ENCODE measurements around the gene SEC23IP.
A peak's percentile ranks its signal among the peaks of the same experiment; 100 is the strongest.
"Not testable (repeated sequence)": the region's sequence is repeated elsewhere in the genome, so short reads cannot be mapped to it uniquely, and the experiment has no call there.

The SEC23IP gene

GRCh38 chr10:119865699-119866240 lies 26.8 kb upstream of the SEC23IP start:
- TF ChIP-seq CTCF (IDR thresholded peaks at IDR 0.05; ENCODE audit: low read depth, low read length, missing control alignments), result no peak
- DNase-seq (ENCODE audit: low read depth), result no peak
- no peak overlapping the region for H3K4me3 ChIP-seq (ENCODE audit: low read depth, low read length)

GRCh38 chr10:119867317-119867716 lies 25.2 kb upstream of the SEC23IP start:
- no peak overlapping the region for H3K4me3 ChIP-seq (ENCODE audit: low read depth, low read length)
- DNase-seq (ENCODE audit: low read depth), result no peak
- no peak for TF ChIP-seq CTCF (IDR thresholded peaks at IDR 0.05; ENCODE audit: low read depth, low read length, missing control alignments)

GRCh38 chr10:119869398-119869797 lies 23.1 kb upstream of the SEC23IP start:
- not testable (repeated sequence) for DNase-seq (ENCODE audit: low read depth); H3K4me3 ChIP-seq (ENCODE audit: low read depth, low read length)

GRCh38 chr10:119871881-119872609 lies 20.5 kb upstream of the SEC23IP start:
- no peak for DNase-seq (ENCODE audit: low read depth)
- H3K4me3 ChIP-seq (ENCODE audit: low read depth, low read length), result peak overlapping the region; percentile 93
- TF ChIP-seq CTCF (IDR thresholded peaks at IDR 0.05; ENCODE audit: low read depth, low read length, missing control alignments), result no peak

GRCh38 chr10:119872610-119872859 lies 20.0 kb upstream of the SEC23IP start, which contains the start of gene MCMBP:
Gene MCMBP (minus strand): TSS chr10:119872843. CDS start chr10:119872584, 259 bp downstream.
- TF ChIP-seq CTCF (IDR thresholded peaks at IDR 0.05; ENCODE audit: low read depth, low read length, missing control alignments), result no peak
- no peak for DNase-seq (ENCODE audit: low read depth)
- peak within 1 kb of the TSS; percentile 93 for H3K4me3 ChIP-seq (ENCODE audit: low read depth, low read length)

GRCh38 chr10:119872860-119873681 lies 19.5 kb upstream of the SEC23IP start:
- H3K4me3 ChIP-seq (ENCODE audit: low read depth, low read length), result peak overlapping the region; percentile 93
- DNase-seq (ENCODE audit: low read depth), result peak; percentile 58
- TF ChIP-seq CTCF (IDR thresholded peaks at IDR 0.05; ENCODE audit: low read depth, low read length, missing control alignments), result no peak

GRCh38 chr10:119878524-119878923 lies 14.0 kb upstream of the SEC23IP start:
- TF ChIP-seq CTCF (IDR thresholded peaks at IDR 0.05; ENCODE audit: low read depth, low read length, missing control alignments), result no peak
- H3K4me3 ChIP-seq (ENCODE audit: low read depth, low read length), result no peak overlapping the region
- no peak for DNase-seq (ENCODE audit: low read depth)

GRCh38 chr10:119883901-119884611 lies 8.5 kb upstream of the SEC23IP start:
- H3K4me3 ChIP-seq (ENCODE audit: low read depth, low read length); DNase-seq (ENCODE audit: low read depth): not testable (repeated sequence)

GRCh38 chr10:119886070-119886469 lies 6.5 kb upstream of the SEC23IP start:
- not testable (repeated sequence) for H3K4me3 ChIP-seq (ENCODE audit: low read depth, low read length); DNase-seq (ENCODE audit: low read depth)

GRCh38 chr10:119888715-119889114 lies 3.8 kb upstream of the SEC23IP start:
- H3K4me3 ChIP-seq (ENCODE audit: low read depth, low read length); DNase-seq (ENCODE audit: low read depth): not testable (repeated sequence)

Measured in GM12864 (cell line).